Melanocyte of skin (primary cell): Measurements from ENCODE around the gene PLXNB1. TPM values are rescaled to one million over a fixed set of nuclear protein-coding genes. Genes with fewer than 3 reads are reported as not detected.

Source experiments
- small RNA-seq, 2 donors: library from RNA; depleted of rRNA; stranded (forward); fragments of <200 nt; gene quantifications; one replicate each; pipeline ENCODE3, GENCODE V24; 2012
- total RNA-seq, 2 donors: library from RNA; depleted of rRNA; stranded (reverse); fragments of >200 nt; gene quantifications; 2 replicates each; pipeline ENCODE4 v1.2.3, GENCODE V29; 2012

PLXNB1 gene
- 10 to 100 TPM in 1 of 2 donors, 1 to 10 TPM in 1; 7.0 to 11.7 TPM for total RNA-seq

DNA sequence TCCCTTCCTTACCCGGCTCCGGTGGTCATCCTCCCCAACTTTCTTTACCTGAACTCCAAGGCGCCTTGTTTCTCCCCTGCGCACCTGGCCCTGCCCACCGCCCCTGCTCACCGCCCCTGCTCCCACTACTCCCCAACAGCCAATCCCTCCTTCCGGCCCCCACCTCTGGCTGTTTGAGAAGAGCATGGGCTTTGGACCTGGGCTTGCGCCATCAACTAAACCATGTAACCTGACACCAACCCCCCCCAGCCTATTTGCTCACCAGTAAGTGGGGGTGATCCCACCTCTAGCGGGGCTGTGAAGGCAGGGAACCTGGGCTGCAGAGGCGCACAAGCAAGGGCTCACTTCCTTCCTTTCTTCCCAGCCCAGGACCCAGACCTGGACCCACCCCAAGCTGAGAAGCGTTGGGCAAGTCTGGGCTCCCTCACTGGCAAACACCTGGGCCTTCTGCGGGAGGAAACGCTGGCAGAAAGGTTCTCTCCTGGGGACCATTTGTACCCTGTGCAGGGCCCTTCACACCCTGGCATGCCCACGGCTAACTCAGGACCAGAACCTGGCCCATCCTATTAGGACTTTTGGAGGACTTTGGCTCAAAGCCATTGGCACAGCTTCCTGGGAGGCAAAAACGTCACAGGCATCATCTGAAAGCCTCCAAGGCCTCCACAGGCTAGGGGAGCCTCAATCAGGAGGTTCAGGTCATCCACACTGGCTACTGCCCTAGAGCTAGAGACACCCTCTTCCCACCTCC is at the start of gene PLXNB1:
PLXNB1 (minus strand) TSS at position 127 of the 748 bp plus-strand sequence. CDS start 5,475 bp downstream, outside the sequence.

GRCh38 chr3:48446425-48447193 is 16.7 kb upstream of the PLXNB1 start, which contains the start of gene ATRIP:
ATRIP (plus strand) TSS chr3:48446737; CDS start chr3:48446846, 109 bp downstream.

DNA sequence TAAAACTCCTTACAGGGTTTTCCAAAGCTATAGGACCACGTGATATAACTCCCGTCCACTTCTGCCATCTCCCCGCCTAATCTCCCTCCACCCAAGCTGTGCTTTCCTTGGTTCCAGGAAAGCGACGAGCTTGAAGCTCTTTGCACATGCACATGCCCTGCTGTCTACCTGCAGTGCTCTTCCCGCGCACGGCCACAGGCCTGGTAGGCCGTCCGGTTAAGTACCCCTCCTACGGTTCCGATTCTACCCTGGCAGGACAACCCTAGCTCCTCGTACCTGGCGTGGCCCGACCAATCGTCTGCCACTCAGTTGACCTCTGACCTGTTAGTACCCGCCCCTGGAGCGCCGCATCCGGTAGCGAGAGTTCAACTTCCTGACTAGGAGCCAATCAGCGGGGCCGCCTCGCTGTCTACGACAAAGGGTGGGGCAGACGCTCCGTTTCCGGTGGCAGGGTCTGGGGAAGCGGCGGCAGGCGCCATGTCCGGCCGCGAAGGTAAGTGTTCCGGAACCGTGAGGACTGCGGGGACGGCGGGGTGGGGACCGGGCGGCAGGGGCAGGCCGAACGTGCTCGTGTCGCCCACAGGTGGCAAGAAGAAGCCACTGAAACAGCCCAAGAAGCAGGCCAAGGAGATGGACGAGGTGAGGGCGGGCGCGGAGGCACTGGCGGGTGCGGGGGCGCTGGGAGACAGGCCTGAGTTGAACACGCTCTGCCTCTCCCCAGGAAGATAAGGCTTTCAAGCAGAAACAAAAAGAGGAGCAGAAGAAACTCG is 10.1 kb upstream of the PLXNB1 start, which contains the start of the genes CCDC51 and TMA7:
CCDC51 (minus strand) TSS at position 300 of the 770 bp plus-strand sequence. CDS start 4,991 bp downstream, outside the sequence.
TMA7 (plus strand) TSS at position 438 of the 770 bp plus-strand sequence; CDS start at position 478, 40 bp downstream.

GRCh38 chr3:48371651-48372376 is 58.1 kb downstream of the PLXNB1 start, which contains the start of gene FBXW12:
FBXW12 (plus strand) TSS chr3:48372219; CDS start chr3:48372768, 549 bp downstream.

Small RNA genes within 50 kb of the gene (small RNA-seq; reads per million reads assigned to genes)
- gene RN7SL321P: 0 reads per million in 2 donors

Other genes with a start within 250 kb of the PLXNB1 start
- gene CDC25A, start 241.7 kb downstream of the PLXNB1 start, total RNA-seq: 10 to 100 TPM in 1 of 2 donors, 1 to 10 TPM in 1; 7.9 to 30.6 TPM
- gene CAMP, start 206.6 kb downstream of the PLXNB1 start, total RNA-seq: not detected
- 10 to 100 TPM; 11.4 to 15.3 TPM for gene ZNF589, start 189.0 kb downstream of the PLXNB1 start, total RNA-seq
- 10 to 100 TPM; 19.6 to 27.6 TPM for gene NME6, start 128.7 kb downstream of the PLXNB1 start, total RNA-seq
- not detected for gene SPINK8, start 96.4 kb downstream of the PLXNB1 start, total RNA-seq
- under 1 TPM in 1 of 2 donors, not detected in 1; 0.33 TPM for gene FBXW12, start 57.9 kb downstream of the PLXNB1 start, total RNA-seq
- gene CCDC51, start 10.0 kb upstream of the PLXNB1 start, total RNA-seq: 10 to 100 TPM; 20.3 to 33.0 TPM
- 100 to 1,000 TPM; 130 to 187 TPM for gene TMA7, start 10.2 kb upstream of the PLXNB1 start, total RNA-seq
- 1 to 10 TPM; 6.2 to 10.0 TPM for gene ATRIP, start 16.7 kb upstream of the PLXNB1 start, total RNA-seq
- gene SHISA5, start 74.1 kb upstream of the PLXNB1 start, total RNA-seq: 100 to 1,000 TPM; 101 to 125 TPM
- 10 to 100 TPM; 13.8 to 66.3 TPM for gene PFKFB4, start 126.7 kb upstream of the PLXNB1 start, total RNA-seq
- gene UCN2, start 133.7 kb upstream of the PLXNB1 start, total RNA-seq: 10 to 100 TPM in 1 of 2 donors, under 1 TPM in 1; 0.34 to 62.3 TPM
- 1 to 10 TPM; 2.0 to 2.1 TPM for gene COL7A1, start 165.2 kb upstream of the PLXNB1 start, total RNA-seq
- 100 to 1,000 TPM; 317 to 434 TPM for gene UQCRC1, start 179.6 kb upstream of the PLXNB1 start, total RNA-seq
- not detected for gene TMEM89, start 191.7 kb upstream of the PLXNB1 start, total RNA-seq
- 10 to 100 TPM; 40.3 to 65.6 TPM for gene SLC26A6, start 205.4 kb upstream of the PLXNB1 start, total RNA-seq
- 1 to 10 TPM in 1 of 2 donors, under 1 TPM in 1; 0.33 to 1.4 TPM for gene CELSR3, start 232.8 kb upstream of the PLXNB1 start, total RNA-seq